Nucleus accumbens (tissue), 56 donors: ENCODE data around the gene GRID1.

Experiments
- DNase-seq, 56 donors: peaks; one replicate each; lab custom pipeline; 2025; lab: John Stamatoyannopoulos, UW

GRID1 gene

GRCh38 chr10:86064219-86064618 lies 302.4 kb downstream of the GRID1 start:
- DNase-seq: no peak

GRCh38 chr10:86063341-86063740 lies 303.3 kb downstream of the GRID1 start:
- DNase-seq: no peak

GRCh38 chr10:86062647-86063145 lies 303.9 kb downstream of the GRID1 start:
- no peak for DNase-seq

- no peak for DNase-seq
Observed at GRCh38 chr10:86062198-86062550, 304.4 kb downstream of the GRID1 start.

- DNase-seq: no peak
Observed at GRCh38 chr10:86061278-86062197, 305.1 kb downstream of the GRID1 start.

GRCh38 chr10:86060386-86061277 lies 306.0 kb downstream of the GRID1 start:
- no peak for DNase-seq

- DNase-seq: no peak
Observed at GRCh38 chr10:86059892-86060291, 306.7 kb downstream of the GRID1 start.

GRCh38 chr10:86058964-86059363 lies 307.6 kb downstream of the GRID1 start:
- no peak for DNase-seq

GRCh38 chr10:86057708-86058107 lies 308.9 kb downstream of the GRID1 start:
- no peak for DNase-seq

- DNase-seq: no peak
Observed at GRCh38 chr10:86056672-86057071, 309.9 kb downstream of the GRID1 start.

GRCh38 chr10:86055928-86056327 lies 310.7 kb downstream of the GRID1 start:
- no peak for DNase-seq

GRCh38 chr10:86053675-86054074 lies 312.9 kb downstream of the GRID1 start:
- no peak for DNase-seq

- no peak for DNase-seq
Observed at GRCh38 chr10:86051586-86051985, 315.0 kb downstream of the GRID1 start.

- no peak for DNase-seq
Observed at GRCh38 chr10:86049442-86049841, 317.2 kb downstream of the GRID1 start.

- DNase-seq: no peak
Observed at GRCh38 chr10:86048973-86049372, 317.6 kb downstream of the GRID1 start.

- no peak for DNase-seq
Observed at GRCh38 chr10:86048571-86048970, 318.0 kb downstream of the GRID1 start.

- no peak for DNase-seq
Observed at GRCh38 chr10:86047588-86047987, 319.0 kb downstream of the GRID1 start.

GRCh38 chr10:86046845-86047460 lies 319.6 kb downstream of the GRID1 start:
- peak in 2 of 56 donors; percentile 19 to 24 for DNase-seq

GRCh38 chr10:86045896-86046295 lies 320.7 kb downstream of the GRID1 start:
- DNase-seq: no peak

- DNase-seq: no peak
Observed at GRCh38 chr10:86044029-86044428, 322.6 kb downstream of the GRID1 start.

- DNase-seq: no peak
Observed at GRCh38 chr10:86043236-86043635, 323.4 kb downstream of the GRID1 start.
